ENCODE data around the gene IGFBP5. TPM values are rescaled to one million over a fixed set of nuclear protein-coding genes. Genes with fewer than 3 reads are reported as not detected.

Gene IGFBP5
- total and polyA plus RNA-seq, 2 donors (not counting 3 experiments of a cell fraction or from before 2014, with no cell fraction given), result 0.06 TPM; not detected in 1

DNA sequence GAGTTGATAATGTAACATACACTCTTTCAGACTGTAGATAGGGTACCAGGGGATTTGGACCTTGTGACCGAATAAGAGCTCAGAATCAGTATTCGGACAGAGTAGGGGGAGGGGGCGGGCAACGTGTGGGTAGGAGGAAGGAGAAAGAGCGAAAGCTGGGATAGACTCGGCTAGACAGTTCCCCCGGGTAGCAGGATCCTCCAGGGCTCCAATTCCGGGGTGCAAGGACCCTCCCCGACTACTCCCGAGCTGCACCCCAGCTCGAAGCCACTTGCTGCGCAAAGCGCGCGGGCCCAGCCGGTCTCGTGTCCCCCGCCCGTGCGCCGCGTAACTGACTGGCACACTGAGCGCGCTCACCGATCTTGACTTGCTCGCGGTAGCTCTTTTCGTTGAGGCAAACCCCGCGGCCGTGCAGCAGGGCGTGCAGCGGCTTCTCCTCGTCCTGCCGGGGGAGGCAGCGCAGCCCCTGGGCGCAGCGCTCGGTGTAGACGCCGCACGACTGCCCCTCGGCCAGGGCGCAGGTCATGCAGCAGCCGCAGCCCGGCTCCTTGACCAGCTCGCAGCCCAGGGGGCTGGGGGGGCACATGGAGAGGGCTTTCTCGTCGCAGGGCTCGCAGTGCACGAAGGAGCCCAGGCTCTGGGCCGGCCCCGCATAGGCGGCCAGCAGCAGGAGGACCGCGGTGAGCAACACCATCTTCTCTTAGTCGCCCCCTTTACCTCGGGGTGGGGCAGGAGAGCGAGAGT lies 1.1 kb downstream of the IGFBP5 start:
- ChIA-PET POLR2A (no interaction called here), CTCF (interaction anchor here (0.8 to 2.6 kb wide), 5 partner anchors 12 to 1092 kb away, joined by 5 to 14 read pairs (median 10); no protein-coding TSS in a partner anchor)
- H2AFZ ChIP-seq (ENCODE audit: low read depth, low read length), result no peak overlapping the region
- DNase-seq (ENCODE audit: low read depth, low spot score) (peak; percentile 14), FAIRE-seq (no peak)
- H3K27me3 ChIP-seq (ENCODE audit: control insufficient read depth in 2 of 2, insufficient read depth in 2 of 2, low read length in 2 of 2), result peaks cover 75 to 88% of the 10 kb centered on the region in 2 experiments
- H3K9me1 ChIP-seq (replicated peaks; ENCODE audit: control insufficient read depth, extremely low read depth, insufficient read depth, low read length), result no peaks in the 10 kb centered on the region
- no peaks in the 10 kb centered on the region for H3K36me3 ChIP-seq (ENCODE audit: control insufficient read depth in 2 of 2, extremely low read depth in 1 of 2, insufficient read depth in 2 of 2, low read length in 2 of 2)
- no peaks in the 10 kb centered on the region for H3K9me3 ChIP-seq (replicated peaks; ENCODE audit: control insufficient read depth, insufficient read depth, low read length)
- TF ChIP-seq POLR2AphosphoS5 (IDR thresholded peaks at IDR 0.05; ENCODE audit: insufficient read depth, low read depth, low read length) (no peak), EZH2 (IDR thresholded peaks at IDR 0.05; ENCODE audit: borderline replicate concordance, low read depth, low read length, severe bottlenecking) (peak; percentile 92)
- H4K20me1 ChIP-seq (replicated peaks; ENCODE audit: control insufficient read depth, extremely low read depth, insufficient read depth, low read length), result no peaks in the 10 kb centered on the region
- H3K4me3 ChIP-seq (replicated peaks in 1 of 3; ENCODE audit: insufficient read depth in 1 of 3, low read depth in 1 of 3, low read length in 3 of 3), result no peak overlapping the region
- H3K79me2 ChIP-seq (ENCODE audit: control insufficient read depth, insufficient read depth, low read length), result no peaks in the 10 kb centered on the region
- H3K27ac ChIP-seq (ENCODE audit: insufficient read depth, low read depth, low read length), result no peak overlapping the region
- H3K4me2 ChIP-seq (ENCODE audit: insufficient read depth, low read length), result peak overlapping the region; percentile 43
- intact Hi-C loops (cut with micrococcal nuclease) (loop anchor here (5.0 kb wide), 1 partner anchor 528 kb away; no protein-coding TSS in a partner anchor), dilution Hi-C loops (cut with MboI; ENCODE audit: extremely low pct_ligation_motif_present, low sequenced_read_pairs) (no loop called here)
- peaks cover 20% of the 10 kb centered on the region for H3K4me1 ChIP-seq (ENCODE audit: control insufficient read depth, extremely low read depth, insufficient read depth, low read length)
- H3K9ac ChIP-seq (replicated peaks; ENCODE audit: extremely low read depth, insufficient read depth, low read length), result no peak overlapping the region
- BruUV-seq (replicated peaks), result no TSS peak

DNA sequence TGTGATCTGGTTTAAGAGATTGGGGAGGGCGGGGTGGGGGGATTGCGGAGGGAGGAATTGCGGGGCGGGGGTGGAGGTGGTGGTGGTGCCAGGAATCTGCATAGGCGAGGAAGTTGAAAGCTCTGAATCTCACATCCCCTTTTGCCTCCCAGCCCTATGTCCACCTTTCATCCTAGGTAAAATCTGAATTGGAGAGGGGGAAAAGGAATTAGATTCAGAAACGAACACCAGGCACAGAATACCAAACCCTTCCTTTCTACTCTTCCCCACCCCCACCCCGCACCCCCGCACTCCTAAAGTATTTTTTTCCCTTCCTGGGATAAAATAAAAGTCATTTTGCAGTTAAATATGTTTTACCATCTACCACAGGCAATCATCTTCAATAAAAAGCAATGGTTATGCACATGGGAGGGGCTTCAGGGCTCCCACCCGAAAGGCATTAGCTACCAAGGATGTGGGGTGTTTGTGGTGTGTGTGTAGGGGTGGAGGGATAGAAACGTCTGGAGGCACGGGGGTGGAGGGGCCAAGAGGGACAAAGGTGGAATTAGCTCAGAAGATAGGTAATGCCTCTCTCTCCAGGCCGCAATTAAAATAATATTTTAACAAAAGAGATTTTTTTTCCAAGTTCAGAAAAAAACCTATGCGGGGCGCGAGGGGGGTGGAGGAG lies 1.8 kb downstream of the IGFBP5 start:
- intact Hi-C loops (cut with micrococcal nuclease), result loop anchor here (5.0 kb wide), 1 partner anchor 529 kb away; no protein-coding TSS in a partner anchor
- Histone ChIP-seq H3K4me1 (ENCODE audit: control insufficient read depth, extremely low read depth, insufficient read depth, low read length) (peaks cover 20% of the 10 kb centered on the region), H3K27me3 (ENCODE audit: control insufficient read depth in 2 of 2, insufficient read depth in 2 of 2, low read length in 2 of 2) (peaks cover 76 to 83% of the 10 kb centered on the region in 2 experiments), H3K9me3 (replicated peaks; ENCODE audit: control insufficient read depth, insufficient read depth, low read length) (no peaks in the 10 kb centered on the region), H3K4me3 (replicated peaks in 1 of 3; ENCODE audit: insufficient read depth in 1 of 3, low read depth in 1 of 3, low read length in 3 of 3) (no peak overlapping the region), H4K20me1 (replicated peaks; ENCODE audit: control insufficient read depth, extremely low read depth, insufficient read depth, low read length) (no peaks in the 10 kb centered on the region), H3K9me1 (replicated peaks; ENCODE audit: control insufficient read depth, extremely low read depth, insufficient read depth, low read length) (no peaks in the 10 kb centered on the region), H3K4me2 (ENCODE audit: insufficient read depth, low read length) (peak overlapping the region; percentile 43), H3K79me2 (ENCODE audit: control insufficient read depth, insufficient read depth, low read length) (no peaks in the 10 kb centered on the region), H3K9ac (replicated peaks; ENCODE audit: extremely low read depth, insufficient read depth, low read length) (no peak overlapping the region), H2AFZ (ENCODE audit: low read depth, low read length) (no peak overlapping the region), H3K27ac (ENCODE audit: insufficient read depth, low read depth, low read length) (no peak overlapping the region), H3K36me3 (ENCODE audit: control insufficient read depth in 2 of 2, extremely low read depth in 1 of 2, insufficient read depth in 2 of 2, low read length in 2 of 2) (no peaks in the 10 kb centered on the region)
- TF ChIP-seq, protein P1, sequence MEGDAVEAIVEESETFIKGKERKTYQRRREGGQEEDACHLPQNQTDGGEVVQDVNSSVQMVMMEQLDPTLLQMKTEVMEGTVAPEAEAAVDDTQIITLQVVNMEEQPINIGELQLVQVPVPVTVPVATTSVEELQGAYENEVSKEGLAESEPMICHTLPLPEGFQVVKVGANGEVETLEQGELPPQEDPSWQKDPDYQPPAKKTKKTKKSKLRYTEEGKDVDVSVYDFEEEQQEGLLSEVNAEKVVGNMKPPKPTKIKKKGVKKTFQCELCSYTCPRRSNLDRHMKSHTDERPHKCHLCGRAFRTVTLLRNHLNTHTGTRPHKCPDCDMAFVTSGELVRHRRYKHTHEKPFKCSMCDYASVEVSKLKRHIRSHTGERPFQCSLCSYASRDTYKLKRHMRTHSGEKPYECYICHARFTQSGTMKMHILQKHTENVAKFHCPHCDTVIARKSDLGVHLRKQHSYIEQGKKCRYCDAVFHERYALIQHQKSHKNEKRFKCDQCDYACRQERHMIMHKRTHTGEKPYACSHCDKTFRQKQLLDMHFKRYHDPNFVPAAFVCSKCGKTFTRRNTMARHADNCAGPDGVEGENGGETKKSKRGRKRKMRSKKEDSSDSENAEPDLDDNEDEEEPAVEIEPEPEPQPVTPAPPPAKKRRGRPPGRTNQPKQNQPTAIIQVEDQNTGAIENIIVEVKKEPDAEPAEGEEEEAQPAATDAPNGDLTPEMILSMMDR (IDR thresholded peaks at IDR 0.05; ENCODE audit: extremely low read depth in 1 of 2, insufficient read depth in 1 of 2, low read depth in 1 of 2, low read length in 2 of 2), result no peak
- TF ChIP-seq FOS (IDR thresholded peaks at IDR 0.05; ENCODE audit: borderline replicate concordance, insufficient read depth, low read length) (no peak), EZH2 (IDR thresholded peaks at IDR 0.05; ENCODE audit: borderline replicate concordance, low read depth, low read length, severe bottlenecking) (no peak), GATA2 (IDR thresholded peaks at IDR 0.05; ENCODE audit: insufficient read depth, insufficient read length, low read depth, low read length) (no peak), JUN (IDR thresholded peaks at IDR 0.05; ENCODE audit: borderline replicate concordance, insufficient read depth, insufficient read length, low read depth) (no peak), POLR2AphosphoS5 (IDR thresholded peaks at IDR 0.05; ENCODE audit: insufficient read depth, low read depth, low read length) (no peak)
- TF ChIP-seq, protein P2, sequence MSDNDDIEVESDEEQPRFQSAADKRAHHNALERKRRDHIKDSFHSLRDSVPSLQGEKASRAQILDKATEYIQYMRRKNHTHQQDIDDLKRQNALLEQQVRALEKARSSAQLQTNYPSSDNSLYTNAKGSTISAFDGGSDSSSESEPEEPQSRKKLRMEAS (IDR thresholded peaks at IDR 0.05; ENCODE audit: insufficient read depth, insufficient read length), result no peak
- BruUV-seq (replicated peaks), result no TSS peak
- ChIA-PET POLR2A (no interaction called here), CTCF (interaction anchor here (0.8 to 2.6 kb wide), 7 partner anchors 9 to 1092 kb away, joined by 3 to 14 read pairs (median 6); no protein-coding TSS in a partner anchor)
- dilution Hi-C loops (cut with MboI; ENCODE audit: extremely low pct_ligation_motif_present, low sequenced_read_pairs), result no loop called here
- FAIRE-seq (no peak), DNase-seq (ENCODE audit: low read depth, low spot score) (no peak)
